Left ventricle myocardium superior (tissue), 1 donor: ENCODE measurements around the gene KRT74. TPM values are rescaled to one million over a fixed set of nuclear protein-coding genes. Genes with fewer than 3 reads are reported as not detected.

Source experiments
- ATAC-seq: fragments of 200-7000 bp; cut with Tn5 transposase; one replicate; pipeline ENCODE4 v1.9.1; 2020; ENCODE audit warnings: mild to moderate bottlenecking, moderate library complexity
- DNase-seq: peaks from one replicate; pipeline ENCODE4 v3.0.0-alpha.2; 2020
- intact Hi-C: fragments of 100-400 bp; cut with micrococcal nuclease; formaldehyde crosslinking; loops from one replicate; pipeline ENCODE4 v1.11.0; 2022
- long read RNA-seq: library from polyadenylated mRNA; unstranded; transcript quantifications from one replicate; pipeline ENCODE4 v2.0.0, GENCODE V29; 2021
- total RNA-seq: library from RNA; stranded (reverse); fragmentation: NEBNext Ultra II Directional; extraction: Animal tissue kit (Norgen Biotek cat#: 25700); gene quantifications from one replicate; pipeline ENCODE4 v1.2.1, GENCODE V29; 2021
- donor health status: DM: no; HTN: yes; CAD: no; lungs with severe emphysema.

KRT74 gene
- not detected for total RNA-seq
- long read RNA-seq: 0 reads

DNA sequence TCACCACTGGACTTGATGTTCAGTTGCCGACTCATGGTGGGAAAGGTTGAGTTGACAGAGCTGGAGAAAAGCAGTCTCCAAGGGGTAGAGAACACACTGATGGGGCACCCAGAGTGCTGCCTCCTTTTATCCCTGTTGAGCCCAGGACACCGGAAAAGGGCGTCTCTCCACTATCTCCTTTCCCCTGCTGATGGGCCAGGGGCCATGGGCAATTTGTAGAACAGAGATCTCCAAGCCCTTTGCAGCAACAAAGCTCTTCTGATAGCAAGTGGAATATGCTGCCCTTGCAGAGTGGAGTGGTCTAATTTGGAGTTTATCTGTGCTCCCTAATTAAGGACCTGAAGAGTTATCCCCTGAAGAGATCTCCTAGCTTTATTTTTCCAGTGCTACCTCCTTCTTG, at the start of gene KRT74:
Gene KRT74, minus strand, starts transcription at position 101 of the 400 bp plus-strand sequence. Its CDS starts 66 bp downstream, at position 35.
- DNase-seq: no peak
- intact Hi-C loops: no loop called here
- no peak for ATAC-seq

DNA sequence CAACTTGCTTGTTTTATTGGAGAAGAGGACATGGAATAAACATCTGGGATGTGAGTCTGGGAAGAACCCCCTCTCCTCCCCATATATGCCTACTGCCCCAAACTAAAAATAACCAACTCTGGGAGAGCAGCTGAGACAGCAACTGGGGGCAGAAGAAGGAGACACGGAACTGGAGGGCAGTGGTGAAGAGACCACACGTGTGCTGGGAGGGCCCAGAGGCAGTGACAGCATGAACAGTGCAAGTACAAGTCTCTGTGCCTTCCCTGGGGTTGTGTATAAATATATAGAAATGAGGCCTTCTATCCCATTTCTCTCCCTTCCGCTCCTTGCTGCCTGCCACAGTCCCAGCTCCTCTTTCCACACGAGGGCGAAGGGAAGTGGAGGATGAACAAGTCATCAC, 48.7 kb upstream of the KRT74 start:
- intact Hi-C loops: no loop called here
- ATAC-seq (no peak), DNase-seq (no peak)

DNA sequence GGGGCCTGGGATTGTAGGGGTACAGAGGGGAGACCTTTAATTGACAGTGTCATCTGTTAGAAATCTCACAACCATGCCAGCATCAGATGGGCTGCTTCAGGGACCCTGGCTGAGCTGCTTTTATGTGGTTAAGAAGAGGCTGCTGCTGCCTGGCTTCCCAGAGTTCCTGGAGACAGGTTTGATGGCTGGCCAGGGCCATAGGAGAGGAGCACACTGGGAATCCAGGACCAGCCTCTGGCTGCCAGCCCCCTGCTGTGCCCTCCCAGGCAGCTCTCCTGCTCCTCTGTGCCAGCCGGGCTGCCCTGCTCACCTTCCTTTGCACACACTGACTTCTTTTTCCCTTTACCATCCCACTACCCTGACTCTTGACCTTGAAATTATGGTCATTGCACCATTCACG, 45.2 kb upstream of the KRT74 start:
- DNase-seq (no peak), ATAC-seq (no peak)
- intact Hi-C loops: no loop called here

DNA sequence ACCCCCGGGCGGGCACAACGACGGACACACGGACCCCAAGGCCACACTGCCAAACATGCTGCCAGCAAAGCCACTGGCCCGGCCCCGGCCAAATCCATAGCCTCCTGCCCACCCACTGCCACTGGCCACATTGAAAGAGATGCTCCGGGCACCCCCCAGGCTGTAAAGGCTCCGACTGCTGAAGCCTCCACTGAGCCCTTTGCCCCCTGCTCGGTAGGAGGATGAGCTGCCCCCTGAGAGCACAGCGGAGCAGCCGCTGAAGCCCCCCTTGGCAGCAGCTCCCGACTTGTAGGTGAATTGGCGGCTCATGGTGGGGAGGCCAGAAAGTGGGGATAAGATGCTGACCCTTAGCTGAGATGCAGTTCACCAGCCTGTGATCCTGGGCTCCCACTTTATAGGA, 44.6 kb upstream of the KRT74 start, which contains the start of gene KRT73:
Gene KRT73, minus strand, starts transcription at position 344 of the 400 bp plus-strand sequence. Its CDS starts 35 bp downstream, at position 309.
- intact Hi-C loops: no loop called here
- no peak for DNase-seq
- no peak for ATAC-seq

DNA sequence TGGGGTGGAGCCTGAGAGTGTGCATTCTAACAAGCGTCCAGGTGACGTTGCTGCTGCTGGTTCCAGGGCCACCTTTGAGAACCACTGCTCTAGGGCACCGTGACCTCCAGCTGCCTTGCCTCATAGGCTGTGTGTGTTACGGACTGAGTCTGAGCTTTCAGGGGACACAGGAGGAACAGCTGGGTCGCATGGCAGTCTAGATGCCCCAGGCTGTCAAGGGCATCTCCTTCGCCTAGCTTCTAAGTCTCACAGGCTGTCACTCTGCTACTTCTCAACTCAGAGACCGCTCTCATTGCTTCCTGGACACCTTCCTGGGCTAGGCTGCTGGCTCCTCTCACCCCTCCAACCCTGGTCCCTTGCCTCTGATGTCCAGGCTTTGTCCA, 43.8 kb upstream of the KRT74 start:
- DNase-seq (no peak), ATAC-seq (no peak)
- intact Hi-C loops: no loop called here

DNA sequence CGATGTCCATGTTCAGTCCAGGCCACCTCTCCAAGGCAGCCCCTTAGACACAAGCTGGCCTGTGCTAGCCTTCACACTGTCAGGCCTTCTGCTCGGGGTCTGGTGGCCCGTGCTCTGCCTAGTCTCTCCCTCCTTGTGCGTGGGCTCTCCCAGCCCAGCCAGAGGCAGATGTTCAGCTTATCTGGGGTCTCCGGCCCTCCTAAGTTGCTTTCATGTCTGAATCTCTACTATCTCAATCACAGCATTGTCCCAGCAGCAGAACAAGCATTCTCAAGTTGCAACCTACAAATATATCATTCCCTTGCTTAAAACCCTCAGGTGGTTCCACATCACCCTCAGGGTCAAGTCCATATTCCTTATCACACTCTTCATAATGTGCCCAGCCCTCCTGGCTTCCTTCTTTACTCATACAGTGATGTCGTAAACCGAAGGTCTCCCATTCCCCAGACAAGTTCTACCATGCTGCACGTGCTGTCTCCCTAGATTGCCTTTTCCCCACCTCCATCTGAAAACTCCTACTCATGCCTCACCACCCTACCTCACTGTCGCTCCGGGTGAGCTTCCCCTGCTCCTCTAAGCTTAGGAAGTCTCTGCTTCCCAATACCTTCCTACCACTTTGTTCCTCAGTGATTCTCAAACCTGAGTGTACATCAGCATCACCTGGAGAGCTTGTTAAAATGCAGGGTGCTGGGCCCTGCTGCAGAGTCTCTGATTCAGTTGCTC, 43.2 kb upstream of the KRT74 start:
- DNase-seq (no peak), ATAC-seq (no peak)

DNA sequence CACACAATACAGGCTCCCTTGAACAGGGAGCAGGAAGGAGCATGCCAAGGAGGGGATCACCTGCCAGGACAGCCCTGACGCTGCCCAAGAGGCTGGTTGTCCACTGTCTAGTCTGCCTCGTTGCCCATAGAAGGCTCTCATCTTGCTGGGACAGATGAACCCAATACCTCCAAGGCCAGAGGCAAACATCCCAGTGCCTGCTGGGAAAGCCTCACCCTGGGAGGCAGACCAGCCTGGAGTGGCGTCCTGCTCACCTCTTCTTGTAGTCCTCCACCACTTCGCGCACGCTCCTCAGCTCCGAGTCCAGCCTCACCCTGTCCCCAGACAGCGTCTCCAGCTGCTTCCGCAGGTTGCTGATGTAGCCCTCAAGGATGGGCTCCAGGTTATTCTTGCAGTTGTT, 42.3 kb upstream of the KRT74 start:
- intact Hi-C loops: no loop called here
- ATAC-seq (no peak), DNase-seq (no peak)

More for the DNA sequence above, 43.2 kb upstream of the KRT74 start:
- intact Hi-C loops: no loop called here

DNA sequence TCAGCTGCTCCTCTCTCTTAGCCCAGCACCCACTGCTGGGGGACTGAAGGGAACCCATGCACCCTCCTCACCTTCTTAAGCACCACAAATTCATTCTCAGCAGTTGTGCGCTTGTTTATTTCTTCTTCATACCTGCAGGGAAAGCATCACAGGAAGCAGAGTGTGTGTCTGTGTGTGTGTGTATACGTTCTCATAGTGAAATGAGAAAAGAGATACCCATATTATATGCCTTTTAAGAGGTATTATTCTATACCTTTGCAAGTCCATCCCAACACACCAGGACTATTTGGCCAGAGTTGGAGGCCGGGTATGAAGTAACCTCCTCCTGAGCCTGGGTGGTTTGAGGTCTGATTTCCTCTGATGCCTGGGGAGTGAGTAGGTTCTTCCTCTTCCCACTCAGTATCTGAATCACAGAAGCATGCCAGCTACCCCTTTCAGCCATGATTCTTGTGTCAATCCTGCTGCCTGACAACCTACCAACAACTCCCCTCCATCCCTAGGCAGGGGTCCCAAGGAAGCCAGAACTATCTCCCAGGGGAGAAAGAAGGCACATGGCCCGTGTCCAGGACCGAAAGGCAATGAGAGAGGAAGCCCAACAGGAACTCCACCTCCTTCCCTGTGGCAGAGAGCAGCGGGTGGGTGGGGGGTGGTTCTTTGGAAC, 41.7 kb upstream of the KRT74 start:
- no peak for DNase-seq
- no peak for ATAC-seq
- intact Hi-C loops: no loop called here

DNA sequence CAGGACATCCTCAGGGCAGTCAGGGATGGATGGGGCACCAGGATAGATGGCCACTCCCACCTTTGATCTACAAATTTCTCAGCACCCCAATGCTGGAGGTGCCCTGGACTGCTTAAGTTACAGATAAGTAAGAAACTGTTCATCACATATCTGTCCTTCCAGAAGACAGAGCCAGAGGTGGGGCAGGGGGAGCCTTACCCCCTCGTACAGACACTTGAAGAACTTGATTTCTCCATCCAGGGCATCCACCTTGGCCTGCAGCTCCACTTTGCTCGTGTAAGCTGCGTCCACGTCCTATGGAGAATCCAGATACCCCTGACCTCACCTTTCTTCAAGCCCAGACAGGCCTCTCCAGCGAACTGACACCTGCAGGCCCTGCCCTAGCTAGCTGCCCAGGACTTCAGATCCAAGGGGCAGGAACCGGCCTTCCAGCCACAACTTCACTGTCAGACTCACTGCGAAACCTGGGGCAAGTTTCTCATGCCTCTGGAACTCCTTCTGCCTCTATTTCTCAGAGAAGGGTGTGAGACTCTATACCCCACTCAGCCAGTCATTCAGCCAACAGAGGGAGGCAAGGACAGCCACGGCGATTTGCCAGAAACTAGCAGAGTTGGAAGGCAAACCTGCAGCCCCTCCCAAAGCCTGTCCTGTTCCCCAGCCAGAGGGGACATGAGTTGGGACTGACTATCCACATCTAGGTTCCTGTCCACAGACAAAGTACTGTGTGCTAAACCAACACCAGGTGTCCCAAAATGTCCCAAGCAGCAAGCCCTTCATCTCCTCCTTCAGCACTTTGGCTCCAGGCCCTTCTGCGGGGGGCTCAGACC, 41.0 kb upstream of the KRT74 start:
- intact Hi-C loops: no loop called here
- no peak for DNase-seq
- no peak for ATAC-seq

DNA sequence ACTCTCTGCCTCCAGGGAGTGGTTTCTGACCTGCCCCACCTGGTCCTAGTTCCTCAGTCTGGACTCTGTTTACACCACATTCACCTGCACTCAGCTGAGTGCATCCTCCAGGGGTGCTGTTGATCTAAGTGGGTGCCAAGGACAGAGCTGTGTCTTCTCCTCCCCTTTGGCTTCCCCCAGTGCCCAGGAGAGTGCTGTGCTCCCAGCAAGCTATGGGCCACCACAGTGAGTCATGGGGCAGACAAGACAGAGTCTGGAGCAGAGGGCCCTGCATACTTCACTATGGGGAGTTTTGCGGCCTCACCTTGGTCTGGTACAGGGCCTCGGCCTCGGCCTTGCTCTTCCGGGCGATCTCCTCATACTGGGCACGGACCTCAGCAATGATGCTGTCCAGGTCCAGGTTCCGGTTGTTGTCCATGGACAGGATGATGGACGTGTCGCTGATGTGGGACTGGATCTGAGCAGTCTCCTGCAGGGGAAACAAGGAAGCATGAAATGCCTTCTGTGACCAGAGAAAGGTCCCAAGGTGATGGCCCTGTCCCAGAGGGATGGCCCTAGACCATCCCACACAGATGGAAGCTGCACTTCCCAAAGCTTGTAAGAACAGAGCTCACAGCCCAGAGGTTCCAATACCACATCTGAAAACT, 39.9 kb upstream of the KRT74 start:
- intact Hi-C loops: no loop called here

DNA sequence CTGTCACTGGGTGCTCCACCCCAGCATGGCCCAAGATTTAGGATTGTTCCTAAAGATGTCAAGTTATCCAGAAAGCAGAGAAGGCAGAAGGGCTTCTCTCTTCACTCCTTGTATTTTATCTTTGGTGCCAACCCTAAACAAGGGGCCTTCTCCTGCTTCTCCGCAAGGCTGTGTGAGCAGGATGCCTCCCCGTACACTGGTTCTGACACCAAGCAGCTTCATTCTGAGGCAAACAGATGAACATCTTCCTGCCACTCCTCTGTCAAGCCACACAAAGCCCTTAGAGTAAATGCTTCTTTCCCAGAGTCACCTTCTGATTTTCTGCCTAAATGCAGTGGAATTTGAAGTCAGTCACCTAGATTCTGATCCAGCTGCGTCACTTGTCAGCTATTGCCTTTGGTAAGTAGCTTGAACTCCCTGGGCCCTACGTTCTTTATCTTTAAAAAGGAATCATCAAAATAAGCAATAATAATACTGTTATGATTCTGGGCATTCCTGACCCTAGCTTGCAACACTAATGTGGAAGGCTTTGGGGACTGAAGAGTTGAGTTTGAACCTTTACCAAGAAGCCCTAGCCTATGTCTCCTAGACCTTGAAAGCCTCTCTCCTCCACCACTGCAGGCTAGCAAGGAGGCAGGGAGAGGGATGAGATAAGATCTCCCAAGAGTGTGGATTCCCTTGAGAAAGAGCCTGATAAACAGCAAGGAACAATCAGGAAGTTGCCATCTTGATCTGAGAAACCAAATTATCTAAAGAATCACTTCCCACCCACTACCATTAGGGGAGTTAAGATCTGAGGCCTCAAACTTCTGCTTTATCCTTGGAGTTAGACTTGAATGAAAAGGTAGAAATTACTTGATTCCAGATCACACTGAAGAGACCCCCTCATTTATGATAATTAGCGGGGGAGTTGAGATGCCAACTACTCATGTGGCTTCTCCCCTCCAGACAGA, 39.1 kb upstream of the KRT74 start:
- intact Hi-C loops: no loop called here
- no peak for DNase-seq
- no peak for ATAC-seq

More for the DNA sequence above, 39.9 kb upstream of the KRT74 start:
- ATAC-seq (no peak), DNase-seq (no peak)

DNA sequence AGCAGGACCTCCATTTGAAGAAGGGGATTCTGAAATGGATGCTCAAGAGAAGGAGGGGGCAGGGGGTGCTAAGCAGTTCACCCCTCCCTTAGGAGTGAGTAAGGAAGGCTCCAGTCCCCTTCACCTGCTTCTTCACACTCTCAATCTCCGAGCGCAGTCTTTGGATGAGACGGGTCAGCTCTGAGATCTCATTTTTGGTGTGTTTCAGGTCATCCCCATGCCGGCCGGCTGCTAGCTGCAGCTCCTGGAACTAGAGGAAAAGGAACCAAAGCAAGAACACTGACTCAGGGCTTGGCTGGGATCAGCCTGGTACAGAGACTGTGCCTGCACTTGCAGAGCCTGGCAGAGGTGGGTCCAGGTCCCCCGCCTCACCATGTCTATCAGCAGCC, 37.4 kb upstream of the KRT74 start:
- no peak for DNase-seq
- intact Hi-C loops: no loop called here
- ATAC-seq: no peak

DNA sequence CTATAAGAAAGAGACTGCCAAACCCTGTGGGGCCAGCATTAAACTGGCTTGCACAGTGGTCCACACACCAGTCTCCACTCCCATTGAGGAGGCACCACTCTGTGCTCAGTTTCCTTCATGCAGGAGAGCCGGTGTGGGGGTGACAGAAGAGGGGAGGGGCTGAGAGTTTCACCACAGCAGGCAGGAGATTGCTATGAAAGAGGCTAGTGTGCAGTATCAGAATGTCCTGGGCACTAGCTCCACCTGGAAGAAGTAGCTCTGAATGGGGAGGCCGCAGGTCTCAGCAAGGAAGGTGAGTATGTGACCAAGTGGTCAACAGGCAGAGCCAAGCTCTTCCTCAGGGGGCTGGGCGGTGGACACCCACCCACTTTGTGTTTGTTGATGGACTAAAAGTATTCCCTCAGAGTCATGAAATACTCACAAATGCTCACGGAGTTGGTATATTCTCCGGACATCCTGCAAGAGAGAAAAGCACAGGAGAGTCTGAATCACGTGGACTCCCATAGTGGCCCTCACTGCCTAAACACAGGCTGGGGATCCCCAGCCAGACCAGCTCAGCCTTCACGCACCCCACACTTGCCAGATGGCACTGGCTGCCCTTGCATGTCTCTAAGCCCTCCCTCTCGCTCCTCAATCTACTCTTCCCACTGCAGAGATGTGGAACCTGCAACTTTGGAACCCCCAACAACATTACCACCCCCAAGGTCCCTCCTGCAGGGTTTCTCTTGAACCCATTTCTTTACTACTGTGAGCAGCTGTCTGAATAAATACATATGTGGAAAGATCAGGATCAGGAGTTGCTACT, 35.4 kb upstream of the KRT74 start:
- intact Hi-C loops: no loop called here
- no peak for ATAC-seq
- DNase-seq: no peak

DNA sequence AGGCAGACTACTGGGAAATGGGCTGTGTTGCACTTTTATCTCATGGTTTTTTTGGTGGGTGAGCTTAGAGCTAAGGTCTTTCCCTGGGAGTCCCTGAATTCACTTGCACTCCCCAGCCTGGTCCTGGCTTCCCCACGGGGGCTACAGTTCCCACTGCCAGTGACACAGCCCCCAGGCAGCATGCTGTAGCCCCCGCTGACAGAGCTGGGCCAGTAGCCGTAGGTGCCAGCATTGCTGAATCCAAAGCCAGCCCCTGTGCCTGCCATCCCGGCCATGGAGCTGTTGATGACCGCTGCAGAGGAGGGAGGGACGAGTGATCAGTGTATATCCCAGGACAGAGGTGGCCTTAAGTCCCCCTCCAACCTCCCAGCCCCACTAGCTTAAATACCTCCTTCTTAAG, 34.5 kb upstream of the KRT74 start:
- intact Hi-C loops: no loop called here
- ATAC-seq (no peak), DNase-seq (no peak)

DNA sequence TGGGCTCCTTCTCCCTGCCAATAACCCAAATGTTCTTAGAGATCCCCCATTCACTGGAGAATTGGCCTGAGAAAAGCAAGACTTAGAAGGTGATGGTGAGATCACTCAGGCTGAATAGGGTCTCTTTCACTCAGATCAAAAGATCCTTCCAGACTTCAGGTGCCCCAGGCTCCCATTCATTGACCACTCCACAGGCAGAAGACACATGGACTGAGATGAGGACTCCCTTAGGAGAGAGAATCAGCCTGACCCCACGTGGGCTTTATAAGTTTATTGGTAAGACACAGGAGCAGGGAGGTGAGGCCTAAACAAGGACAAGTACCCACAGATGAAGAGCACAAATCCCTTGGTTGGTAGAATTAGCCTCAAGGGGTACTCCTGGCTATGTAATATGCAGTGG, 33.7 kb upstream of the KRT74 start:
- no peak for ATAC-seq
- intact Hi-C loops: no loop called here
- no peak for DNase-seq

DNA sequence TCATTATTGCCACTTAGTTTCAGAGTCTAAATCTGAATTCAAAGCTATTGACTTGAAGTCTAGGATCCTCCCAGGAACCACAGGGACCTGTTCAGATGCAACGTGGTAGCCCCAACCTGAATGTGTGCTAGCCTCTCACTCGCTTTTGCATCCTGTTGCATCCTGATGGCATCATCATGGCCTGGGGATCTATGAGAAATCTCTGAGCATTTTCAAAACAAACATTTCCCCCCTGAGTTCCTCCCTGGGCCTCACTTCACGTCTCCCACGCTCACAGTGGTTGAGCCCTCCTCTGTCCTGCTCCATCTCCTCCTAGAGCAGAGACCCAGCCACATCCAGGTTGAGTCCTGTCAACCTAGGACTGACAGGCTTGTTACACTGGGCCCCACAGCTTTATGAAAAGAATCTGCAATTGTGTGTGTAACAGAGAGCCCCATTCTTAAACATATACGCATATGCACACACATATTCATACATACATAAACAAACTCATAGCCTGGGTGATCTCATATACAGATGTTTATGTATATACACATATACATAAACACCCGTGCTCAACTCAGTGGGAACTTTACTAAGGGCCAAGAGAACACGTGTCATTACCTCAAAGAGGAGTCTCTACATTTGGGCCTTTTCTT, 33.1 kb upstream of the KRT74 start:
- ATAC-seq: no peak
- DNase-seq: no peak
- intact Hi-C loops: no loop called here

DNA sequence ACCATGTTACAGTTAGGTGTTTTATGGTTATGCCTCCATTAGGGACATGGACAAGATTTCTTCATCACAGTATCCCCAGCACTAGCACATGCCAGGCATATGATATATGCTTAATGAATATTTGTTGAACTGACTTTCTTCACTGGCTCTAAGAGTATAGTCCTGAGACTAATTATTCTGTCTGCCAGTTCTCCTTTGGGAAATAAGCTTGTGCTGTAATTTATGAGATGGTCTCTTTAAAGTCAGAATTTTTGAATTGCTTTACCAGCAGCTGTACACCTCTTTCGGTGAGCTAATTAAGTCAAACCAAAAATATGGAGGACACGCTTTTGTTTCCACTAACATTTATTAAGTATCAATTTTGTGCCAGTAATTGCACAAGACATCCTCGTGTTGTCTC, 32.5 kb upstream of the KRT74 start:
- DNase-seq (no peak), ATAC-seq (no peak)
- intact Hi-C loops: no loop called here
